ENCODE measurements around the gene MORN5. TPM values are rescaled to one million over a fixed set of nuclear protein-coding genes. Genes with fewer than 3 reads are reported as not detected.

MORN5 gene
- total and polyA plus RNA-seq, 9 of the 15 experiments (the other 6 are each of a cell fraction or from before 2014, with no cell fraction given) = not detected

- no peak for TF ChIP-seq SMAD2 (IDR thresholded peaks at IDR 0.05; ENCODE audit: low read depth, low read length)
- TF ChIP-seq HDAC6 (IDR thresholded peaks at IDR 0.05; ENCODE audit: low read depth, low read length) = no peak
- TF ChIP-seq ARID3B (CRISPR knock-in tag; IDR thresholded peaks at IDR 0.05; ENCODE audit: borderline replicate concordance) = no peak
- TF ChIP-seq BRCA1 (IDR thresholded peaks at IDR 0.05) = no peak
- no peak for TF ChIP-seq BRCA1 (CRISPR knock-in tag; IDR thresholded peaks at IDR 0.05)
- no peak for TF ChIP-seq TAL1 (IDR thresholded peaks at IDR 0.05)
- TF ChIP-seq NCOA1 (IDR thresholded peaks at IDR 0.05; ENCODE audit: low read depth) = no peak
- TF ChIP-seq GTF2F1 (IDR thresholded peaks at IDR 0.05; ENCODE audit: low read depth, low read length) = no peak
- TF ChIP-seq ZNF175 (CRISPR knock-in tag; IDR thresholded peaks at IDR 0.05; ENCODE audit: low read depth) = no peak
- no peak for TF ChIP-seq HOXB6 (CRISPR knock-in tag; IDR thresholded peaks at IDR 0.05; ENCODE audit: borderline replicate concordance)
- no peak for TF ChIP-seq RBM34 (IDR thresholded peaks at IDR 0.05; ENCODE audit: borderline replicate concordance, insufficient read depth, low read length)
- TF ChIP-seq FOXK1 (CRISPR knock-in tag; IDR thresholded peaks at IDR 0.05; ENCODE audit: borderline replicate concordance) = no peak
- no peak for TF ChIP-seq MBD1 (CRISPR knock-in tag; IDR thresholded peaks at IDR 0.05)
- TF ChIP-seq GATA2 (CRISPR knock-in tag; IDR thresholded peaks at IDR 0.05) = no peak
- TF ChIP-seq TCF7 (IDR thresholded peaks at IDR 0.05; ENCODE audit: borderline replicate concordance) = no peak
- no peak for TF ChIP-seq ZNF347 (CRISPR knock-in tag; IDR thresholded peaks at IDR 0.05; ENCODE audit: low read depth)
- no peak for TF ChIP-seq NR2C2 (CRISPR knock-in tag; IDR thresholded peaks at IDR 0.05)
- no peak for TF ChIP-seq NR2C2 (tag; IDR thresholded peaks at IDR 0.05)
- TF ChIP-seq MCM7 (IDR thresholded peaks at IDR 0.05) = no peak
- peak; percentile 56; the same call in 1 of the 2 replicates for TF ChIP-seq BCOR (IDR thresholded peaks at IDR 0.05)
- TF ChIP-seq NONO (IDR thresholded peaks at IDR 0.05; ENCODE audit: low read depth in 2 of 2, low read length in 1 of 2) = no peak
- no peak for TF ChIP-seq ZNF717 (CRISPR knock-in tag; IDR thresholded peaks at IDR 0.05)
- TF ChIP-seq JUNB (CRISPR knock-in tag; conservative IDR thresholded peaks at IDR 0.05) = no peak
- TF ChIP-seq ZNF232 (CRISPR knock-in tag; IDR thresholded peaks at IDR 0.05) = no peak
- TF ChIP-seq HEY1 (CRISPR knock-in tag; IDR thresholded peaks at IDR 0.05; ENCODE audit: borderline replicate concordance) = no peak
- TF ChIP-seq NBN (IDR thresholded peaks at IDR 0.05; ENCODE audit: low read depth) = no peak
- no peak for TF ChIP-seq CHD4 (IDR thresholded peaks at IDR 0.05; ENCODE audit: insufficient read depth, insufficient replicate concordance, low read depth, low read length, poor library complexity, severe bottlenecking)
- TF ChIP-seq ZBTB8A (IDR thresholded peaks at IDR 0.05; ENCODE audit: partially characterized antibody) = no peak
- TF ChIP-seq KLF16 (IDR thresholded peaks at IDR 0.05) = peak; percentile 70
Observed at GRCh38 chr9:122122903-122123632, 36.6 kb upstream of the MORN5 start (continued).

All from K562 (cell line).